Duodenal mucosa (tissue), 2 donors: ENCODE results near the gene POC1A.

Source experiments
- H3K27ac ChIP-seq: one replicate; pipeline ENCODE4 v1.7.0; 2013; ENCODE audit warnings: low read depth, low read length
- H3K27me3 ChIP-seq, 2 donors: one replicate each; pipeline ENCODE4 v1.7.0; 2013; ENCODE audit warnings: low read length in 2 of 2, control low read depth in 1 of 2; ENCODE audit not compliant: insufficient read depth in 2 of 2, control insufficient read depth in 1 of 2
- H3K36me3 ChIP-seq, 2 donors: one replicate each; pipeline ENCODE4 v1.7.0; 2013; ENCODE audit warnings: low read length in 2 of 2, control low read depth in 1 of 2; ENCODE audit not compliant: insufficient read depth in 2 of 2, control insufficient read depth in 1 of 2
- H3K4me1 ChIP-seq, 2 donors: one replicate each; pipeline ENCODE4 v1.7.0; 2013; ENCODE audit warnings: low read length in 2 of 2, control low read depth in 1 of 2; ENCODE audit not compliant: insufficient read depth in 2 of 2, control insufficient read depth in 1 of 2
- H3K4me3 ChIP-seq, 2 donors: one replicate each; pipeline ENCODE4 v1.7.0; 2013; ENCODE audit warnings: low read length in 2 of 2, low read depth in 1 of 2
- H3K9ac ChIP-seq, 2 donors: one replicate each; pipeline ENCODE4 v1.7.0; 2013; ENCODE audit warnings: low read length in 2 of 2, low read depth in 1 of 2
- H3K9me3 ChIP-seq, 2 donors: one replicate each; pipeline ENCODE4 v1.7.0; 2013; ENCODE audit warnings: low read length in 2 of 2, control low read depth in 1 of 2; ENCODE audit not compliant: control insufficient read depth in 1 of 2

The POC1A gene

DNA sequence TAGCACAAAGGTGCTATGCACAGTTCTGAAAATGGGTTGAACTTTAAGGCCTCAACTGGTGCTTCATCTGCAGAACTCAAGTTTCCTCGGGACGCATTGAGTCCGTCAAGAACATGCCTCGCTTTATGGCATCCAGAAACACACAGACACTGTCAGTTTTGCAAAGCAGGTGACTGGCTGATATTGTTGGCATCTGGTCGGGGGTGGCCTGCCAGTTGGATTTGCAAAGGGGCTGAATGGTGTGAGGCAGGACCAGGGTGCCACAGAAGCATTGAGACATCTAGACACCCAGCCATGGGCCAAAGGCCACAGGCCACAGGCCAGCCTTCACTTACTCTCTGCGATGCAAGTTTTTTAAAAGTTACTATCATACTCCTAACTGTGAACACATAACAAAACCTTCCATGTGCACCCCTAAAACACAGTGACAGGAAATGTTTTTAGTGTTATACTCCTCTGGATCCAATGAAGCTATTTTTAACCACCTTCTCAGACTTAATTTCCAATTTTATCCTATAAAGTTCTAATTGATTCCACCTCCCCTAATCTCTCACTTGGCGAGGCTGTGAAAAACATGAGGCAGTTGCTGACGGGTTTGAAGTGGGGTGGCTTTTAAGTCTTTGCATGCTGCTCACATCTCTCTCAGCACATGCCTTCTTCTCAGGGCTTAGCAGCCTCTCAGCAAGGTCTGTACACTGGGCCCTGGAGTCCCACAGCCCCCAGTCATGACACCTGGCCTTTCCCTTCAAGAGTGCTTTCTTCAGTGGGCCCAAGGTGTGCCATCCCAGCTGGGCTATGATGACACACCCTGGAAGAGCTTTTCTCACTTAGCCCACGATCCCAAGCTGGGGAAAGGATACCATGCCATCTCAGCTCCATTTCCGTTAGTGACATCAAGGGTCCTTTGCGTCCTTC lies 59.4 kb downstream of the POC1A start:
- Histone ChIP-seq H3K4me3 (no peak overlapping the region), H3K9me3 (no peaks in the 10 kb centered on the region), H3K4me1 (no peaks in the 10 kb centered on the region)

DNA sequence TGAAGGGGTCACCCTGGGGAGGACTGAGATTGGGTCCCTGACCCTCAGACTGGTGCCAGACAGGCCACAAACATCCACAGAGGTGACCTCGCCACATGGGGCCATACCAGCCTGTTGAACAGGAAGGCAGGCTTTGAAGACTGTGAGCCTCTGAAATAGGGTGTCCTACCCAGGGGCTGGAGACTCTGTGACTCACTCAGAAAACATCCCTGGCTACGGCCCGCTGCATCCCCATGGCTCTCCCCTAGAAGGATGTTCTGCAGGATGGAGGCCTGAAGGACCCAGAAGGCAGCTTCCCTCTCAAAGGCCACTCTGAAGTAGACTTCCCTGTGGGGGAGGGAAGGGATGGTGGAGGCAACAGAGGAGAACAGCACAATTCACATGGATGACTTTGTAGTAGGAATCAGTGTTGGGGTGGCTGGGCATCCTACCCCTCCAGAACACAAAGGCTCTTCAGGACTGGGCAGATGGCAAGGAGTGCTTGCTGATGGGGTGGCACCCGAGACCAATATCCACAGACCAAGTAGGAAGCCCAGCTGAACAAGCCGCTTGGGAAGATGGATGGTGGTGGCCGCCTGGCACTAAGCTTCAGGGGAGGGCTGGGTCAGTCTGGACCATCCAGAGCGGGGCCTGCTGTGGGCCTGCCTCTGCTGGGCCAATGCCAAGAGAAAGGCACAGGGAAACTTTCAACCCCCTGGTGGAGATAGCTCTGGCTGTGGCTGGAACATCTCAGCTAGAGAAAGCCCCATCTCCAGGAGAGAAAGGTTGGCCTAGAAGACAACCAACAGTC lies 60.3 kb downstream of the POC1A start:
- H3K27ac ChIP-seq: no peak overlapping the region

More for the DNA sequence above, 59.4 kb downstream of the POC1A start:
- H3K36me3 ChIP-seq: peaks cover 0 to 6% of the 10 kb centered on the region in 2 donors
- no peak overlapping the region for H3K27ac ChIP-seq
- no peaks in the 10 kb centered on the region for H3K27me3 ChIP-seq
- no peak overlapping the region for H3K9ac ChIP-seq

GRCh38 chr3:52092891-52093290 lies 61.3 kb downstream of the POC1A start:
- Histone ChIP-seq H3K36me3 (peaks cover 0 to 6% of the 10 kb centered on the region in 2 donors), H3K4me3 (no peak overlapping the region), H3K4me1 (peaks cover 0 to 5% of the 10 kb centered on the region in 2 donors), H3K27me3 (no peaks in the 10 kb centered on the region), H3K27ac (no peak overlapping the region), H3K9ac (no peak overlapping the region), H3K9me3 (no peaks in the 10 kb centered on the region)

More for the DNA sequence above, 60.3 kb downstream of the POC1A start:
- no peak overlapping the region for H3K9ac ChIP-seq
- H3K27me3 ChIP-seq: no peaks in the 10 kb centered on the region
- no peak overlapping the region for H3K4me3 ChIP-seq
- H3K36me3 ChIP-seq: peaks cover 0 to 6% of the 10 kb centered on the region in 2 donors
- no peaks in the 10 kb centered on the region for H3K9me3 ChIP-seq
- no peaks in the 10 kb centered on the region for H3K4me1 ChIP-seq

DNA sequence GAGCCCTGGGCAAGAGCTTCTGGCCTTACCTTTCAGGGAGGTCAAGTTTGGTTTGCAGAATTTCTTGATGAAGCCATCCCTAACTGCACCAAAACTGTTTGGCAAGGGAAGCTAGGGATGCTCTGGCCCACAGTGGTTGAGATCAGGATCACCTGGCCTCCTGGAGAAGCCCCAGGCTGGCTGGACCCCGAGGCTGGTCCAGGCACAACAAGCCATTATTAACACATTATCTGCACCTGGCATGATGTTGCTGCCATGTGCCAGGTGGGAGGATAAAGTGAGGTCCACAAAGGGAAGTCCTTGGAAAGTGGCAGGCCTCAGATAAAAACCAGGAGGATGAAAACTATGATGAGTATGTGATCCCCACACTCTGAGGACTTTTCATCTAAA lies 62.0 kb downstream of the POC1A start:
- H3K4me3 ChIP-seq: no peak overlapping the region
- no peaks in the 10 kb centered on the region for H3K9me3 ChIP-seq
- no peak overlapping the region for H3K9ac ChIP-seq
- peaks cover 0 to 5% of the 10 kb centered on the region in 2 donors for H3K4me1 ChIP-seq
- H3K36me3 ChIP-seq: peaks cover 0 to 6% of the 10 kb centered on the region in 2 donors
- no peaks in the 10 kb centered on the region for H3K27me3 ChIP-seq
- no peak overlapping the region for H3K27ac ChIP-seq

DNA sequence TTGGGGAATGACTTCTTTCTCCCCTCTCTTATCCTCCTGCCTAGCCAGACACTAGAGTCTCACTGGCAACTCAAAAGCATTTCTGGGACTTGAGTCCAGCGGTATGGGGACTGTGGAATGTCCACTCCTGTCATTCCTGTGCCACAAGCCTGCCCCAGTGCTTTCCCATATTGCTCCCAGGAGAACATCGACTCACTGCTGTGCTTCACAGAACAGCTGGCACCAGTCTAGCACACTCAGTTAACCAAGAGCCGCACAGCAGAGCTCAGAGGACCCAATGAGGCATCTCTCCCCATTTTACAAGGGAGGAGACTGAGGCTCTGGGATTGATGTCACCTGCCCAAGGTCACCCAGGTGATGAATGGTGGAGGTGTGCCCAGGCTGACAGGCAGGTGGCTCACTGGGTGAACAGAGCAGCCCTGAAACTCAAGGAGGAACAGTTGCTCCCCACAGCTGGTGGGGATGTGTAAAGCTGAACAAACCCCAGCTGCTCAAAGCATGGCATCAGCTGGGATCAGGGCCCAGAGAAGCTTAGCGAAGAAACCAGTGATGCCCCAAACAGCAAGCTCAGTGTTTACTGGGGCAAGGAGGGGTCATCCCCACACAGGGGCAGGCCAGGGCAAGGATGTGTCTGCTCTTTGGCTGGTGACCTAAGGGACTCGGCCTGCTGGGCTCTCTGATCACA lies 62.5 kb downstream of the POC1A start:
- no peak overlapping the region for H3K4me3 ChIP-seq
- H3K9ac ChIP-seq: no peak overlapping the region
- peaks cover 0 to 5% of the 10 kb centered on the region in 2 donors for H3K4me1 ChIP-seq
- peaks cover 0 to under 1% of the 10 kb centered on the region in 2 donors for H3K36me3 ChIP-seq
- no peak overlapping the region for H3K27ac ChIP-seq
- H3K9me3 ChIP-seq: no peaks in the 10 kb centered on the region
- no peaks in the 10 kb centered on the region for H3K27me3 ChIP-seq

- Histone ChIP-seq H3K4me1 (peaks cover 0 to 5% of the 10 kb centered on the region in 2 donors), H3K4me3 (no peak overlapping the region), H3K36me3 (no peaks in the 10 kb centered on the region), H3K9ac (no peak overlapping the region), H3K27me3 (no peaks in the 10 kb centered on the region), H3K9me3 (no peaks in the 10 kb centered on the region), H3K27ac (no peak overlapping the region)
These were observed 63.2 kb downstream of the POC1A start for GRCh38 chr3:52090933-52091468.

GRCh38 chr3:52090131-52090932 lies 63.9 kb downstream of the POC1A start:
- Histone ChIP-seq H3K9ac (no peak overlapping the region), H3K27ac (no peak overlapping the region), H3K9me3 (no peaks in the 10 kb centered on the region), H3K4me1 (peaks cover 0 to 5% of the 10 kb centered on the region in 2 donors), H3K4me3 (no peak overlapping the region), H3K36me3 (no peaks in the 10 kb centered on the region), H3K27me3 (no peaks in the 10 kb centered on the region)

DNA sequence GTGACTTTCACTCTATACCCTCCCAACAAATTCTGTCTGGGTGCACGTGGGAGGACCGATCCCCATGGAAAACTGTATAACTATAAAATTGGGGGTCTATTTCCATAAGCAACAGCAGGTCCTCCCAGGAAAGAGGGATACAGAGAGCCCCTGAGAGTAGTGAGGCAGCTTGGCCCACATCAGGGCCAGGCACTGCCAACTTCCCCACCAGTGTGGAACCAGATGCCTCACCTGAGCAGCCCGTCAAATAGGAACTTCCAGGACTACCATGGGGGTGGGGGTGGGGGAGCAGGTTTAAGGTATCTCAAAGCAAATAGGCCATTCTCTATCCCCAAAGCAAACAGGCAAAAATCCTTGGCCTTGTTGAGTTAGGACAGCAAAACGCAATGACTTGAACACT lies 64.5 kb downstream of the POC1A start:
- H3K4me3 ChIP-seq: no peak overlapping the region
- H3K36me3 ChIP-seq: no peaks in the 10 kb centered on the region
- H3K27ac ChIP-seq: no peak overlapping the region
- no peak overlapping the region for H3K9ac ChIP-seq
- H3K9me3 ChIP-seq: no peaks in the 10 kb centered on the region
- no peaks in the 10 kb centered on the region for H3K27me3 ChIP-seq
- peaks cover 0 to 5% of the 10 kb centered on the region in 2 donors for H3K4me1 ChIP-seq
